ENCODE measurements around the gene CDH2.

GRCh38 chr18:28164771-28165483 lies 12.0 kb downstream of the CDH2 start:
- TF ChIP-seq, protein P1, sequence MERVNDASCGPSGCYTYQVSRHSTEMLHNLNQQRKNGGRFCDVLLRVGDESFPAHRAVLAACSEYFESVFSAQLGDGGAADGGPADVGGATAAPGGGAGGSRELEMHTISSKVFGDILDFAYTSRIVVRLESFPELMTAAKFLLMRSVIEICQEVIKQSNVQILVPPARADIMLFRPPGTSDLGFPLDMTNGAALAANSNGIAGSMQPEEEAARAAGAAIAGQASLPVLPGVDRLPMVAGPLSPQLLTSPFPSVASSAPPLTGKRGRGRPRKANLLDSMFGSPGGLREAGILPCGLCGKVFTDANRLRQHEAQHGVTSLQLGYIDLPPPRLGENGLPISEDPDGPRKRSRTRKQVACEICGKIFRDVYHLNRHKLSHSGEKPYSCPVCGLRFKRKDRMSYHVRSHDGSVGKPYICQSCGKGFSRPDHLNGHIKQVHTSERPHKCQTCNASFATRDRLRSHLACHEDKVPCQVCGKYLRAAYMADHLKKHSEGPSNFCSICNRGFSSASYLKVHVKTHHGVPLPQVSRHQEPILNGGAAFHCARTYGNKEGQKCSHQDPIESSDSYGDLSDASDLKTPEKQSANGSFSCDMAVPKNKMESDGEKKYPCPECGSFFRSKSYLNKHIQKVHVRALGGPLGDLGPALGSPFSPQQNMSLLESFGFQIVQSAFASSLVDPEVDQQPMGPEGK (CRISPR knock-in tag; IDR thresholded peaks at IDR 0.05; ENCODE audit: borderline replicate concordance): no peak
- TF ChIP-seq PPARA (CRISPR knock-in tag; IDR thresholded peaks at IDR 0.05; ENCODE audit: borderline replicate concordance) (no peak), TOX (CRISPR knock-in tag; IDR thresholded peaks at IDR 0.05; ENCODE audit: borderline replicate concordance) (no peak), CSRNP3 (CRISPR knock-in tag; IDR thresholded peaks at IDR 0.05) (no peak), RARB (CRISPR knock-in tag; IDR thresholded peaks at IDR 0.05) (no peak), GLIS3 (CRISPR knock-in tag; IDR thresholded peaks at IDR 0.05) (no peak), ZFP30 (CRISPR knock-in tag; IDR thresholded peaks at IDR 0.05) (no peak), TSHZ2 (CRISPR knock-in tag; IDR thresholded peaks at IDR 0.05) (no peak), CREB5 (CRISPR knock-in tag; IDR thresholded peaks at IDR 0.05; ENCODE audit: low read depth) (no peak), ZC3H10 (CRISPR knock-in tag; IDR thresholded peaks at IDR 0.05) (no peak), ESRRG (CRISPR knock-in tag; IDR thresholded peaks at IDR 0.05) (no peak), ARNTL (CRISPR knock-in tag; IDR thresholded peaks at IDR 0.05; ENCODE audit: borderline replicate concordance, low read depth) (no peak)
- TF ChIP-seq, protein P2, sequence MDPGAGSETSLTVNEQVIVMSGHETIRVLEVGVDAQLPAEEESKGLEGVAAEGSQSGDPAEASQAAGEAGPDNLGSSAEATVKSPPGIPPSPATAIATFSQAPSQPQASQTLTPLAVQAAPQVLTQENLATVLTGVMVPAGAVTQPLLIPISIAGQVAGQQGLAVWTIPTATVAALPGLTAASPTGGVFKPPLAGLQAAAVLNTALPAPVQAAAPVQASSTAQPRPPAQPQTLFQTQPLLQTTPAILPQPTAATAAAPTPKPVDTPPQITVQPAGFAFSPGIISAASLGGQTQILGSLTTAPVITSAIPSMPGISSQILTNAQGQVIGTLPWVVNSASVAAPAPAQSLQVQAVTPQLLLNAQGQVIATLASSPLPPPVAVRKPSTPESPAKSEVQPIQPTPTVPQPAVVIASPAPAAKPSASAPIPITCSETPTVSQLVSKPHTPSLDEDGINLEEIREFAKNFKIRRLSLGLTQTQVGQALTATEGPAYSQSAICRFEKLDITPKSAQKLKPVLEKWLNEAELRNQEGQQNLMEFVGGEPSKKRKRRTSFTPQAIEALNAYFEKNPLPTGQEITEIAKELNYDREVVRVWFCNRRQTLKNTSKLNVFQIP (CRISPR knock-in tag; IDR thresholded peaks at IDR 0.05; ENCODE audit: borderline replicate concordance, low read depth): no peak
